Transverse colon (tissue), 4 donors: Measurements from ENCODE around the gene BRD8. TPM values are rescaled to one million over a fixed set of nuclear protein-coding genes. Genes with fewer than 3 reads are reported as not detected.

Experiments used
- DNase-seq: peaks from one replicate; pipeline ENCODE4 v3.0.0-alpha.2; 2019
- H3K27ac ChIP-seq, 4 donors: fragments of 200-600 bp; sonication (generic); 2 replicates each; pipeline ENCODE4 v1.5.1; 2016 to 2018; ENCODE audit warnings: inconsistent platforms in 4 of 4
- H3K27me3 ChIP-seq: fragments of 200-600 bp; sonication (generic); 2 replicates; pipeline ENCODE4 v1.5.1; 2017; ENCODE audit warnings: inconsistent platforms
- H3K36me3 ChIP-seq, 4 donors: fragments of 200-600 bp; sonication (generic); 2 replicates each; pipeline ENCODE4 v1.5.1; 2017 to 2019; ENCODE audit warnings: inconsistent platforms in 4 of 4
- H3K4me1 ChIP-seq, 4 donors: fragments of 200-600 bp; sonication (generic); 2 replicates each; pipeline ENCODE4 v1.5.1; 2017 to 2020; ENCODE audit warnings: inconsistent platforms in 4 of 4
- H3K4me3 ChIP-seq, 4 donors: fragments of 200-600 bp; sonication (generic); 1 replicate in 1 of 4; 2 replicates in 3 of 4; pipeline versions ENCODE4 v1.5.1 to v1.6.1; 2017 to 2019; ENCODE audit warnings: inconsistent platforms in 4 of 4
- H3K9me3 ChIP-seq, 2 donors: fragments of 200-600 bp; sonication (generic); 2 replicates each; pipeline ENCODE4 v1.5.1; 2017 to 2019; ENCODE audit warnings: inconsistent platforms in 2 of 2
- EP300 ChIP-seq: sonication (generic); formaldehyde crosslinking; IDR thresholded peaks from one replicate; pipeline ENCODE4 v1.6.1; 2017; ENCODE audit warnings: antibody characterized with exemption, low read depth
- POLR2A ChIP-seq: fragments of 450-650 bp; IDR thresholded peaks from one replicate; pipeline ENCODE4 v1.6.1; 2016; ENCODE audit warnings: antibody characterized with exemption, mild to moderate bottlenecking, moderate library complexity
- POLR2AphosphoS5 ChIP-seq, 3 donors: sonication (generic); formaldehyde crosslinking; IDR thresholded peaks; one replicate each; pipeline ENCODE4 v1.6.1; 2016; ENCODE audit warnings: antibody characterized with exemption in 3 of 3
- whole genome bisulfite sequencing, 2 donors: methylation state at CpG; one replicate each; pipeline ENCODE4 v1.1.5; 2018; ENCODE audit warnings: low coverage in 1 of 2; 5-methylcytosine and 5-hydroxymethylcytosine counted together
- in situ Hi-C, 4 donors: fragments of 200-750 bp; cut with MboI; loops; one replicate each; pipeline versions ENCODE4 v1.15.0 to v1.15.1; 2017; ENCODE audit warnings: low sequenced_read_pairs in 3 of 4, low pct_ligation_motif_present in 1 of 4, low pct_unique_long_range_greater_than_20kb in 1 of 4
- intact Hi-C: fragments of 100-400 bp; cut with DNase I; formaldehyde crosslinking; loops from one replicate; pipeline ENCODE4 v1.15.1; 2023; ENCODE audit warnings: low total_unique reads
- total RNA-seq, 4 donors: library from RNA; depleted of rRNA; stranded (reverse); fragments of >200 nt; gene quantifications; one replicate each; pipeline ENCODE4 v1.1.0, GENCODE V29; 2016
- TF ChIP-seq, protein P1 (sequence below), 5 experiments: fragments of 200-600 bp in 3 of 5; fragments of 450-650 bp in 2 of 5; sonication (generic) in 3 of 5; IDR thresholded peaks; 1 replicate in 2 of 5; 2 replicates in 3 of 5; pipeline ENCODE4 v1.5.1; 2016 to 2017; ENCODE audit warnings: antibody characterized with exemption in 5 of 5, inconsistent platforms in 3 of 5, mild to moderate bottlenecking in 2 of 5, moderate library complexity in 1 of 5

BRD8 gene
- total RNA-seq, 4 donors from 2014 or later = 31.0 to 168 (median 47.7) TPM

DNA sequence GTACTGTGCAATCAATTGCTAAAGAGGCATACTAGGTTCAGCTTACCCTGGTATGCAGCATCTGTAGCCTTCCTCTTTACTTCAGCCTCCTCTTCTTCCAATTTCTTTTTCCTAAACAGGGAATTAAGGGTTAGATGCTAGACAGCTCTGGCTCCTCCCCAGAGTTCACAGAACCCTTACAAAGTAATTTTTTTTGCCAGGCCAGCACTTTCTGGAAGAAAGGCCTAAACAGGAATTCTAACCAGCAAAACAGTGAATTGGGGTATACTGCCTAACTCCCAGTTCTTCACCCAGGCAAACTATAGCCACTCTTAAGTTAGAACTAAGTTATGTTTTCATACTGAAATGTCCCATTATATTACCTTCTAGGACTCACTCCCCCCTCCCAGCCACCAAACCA lies 8.1 kb downstream of the BRD8 start:
- H3K27me3 ChIP-seq = no peaks in the 10 kb centered on the region
- TF ChIP-seq POLR2AphosphoS5 (IDR thresholded peaks at IDR 0.05) = no peak
- TF ChIP-seq EP300 = no peak
- TF ChIP-seq, protein P1, sequence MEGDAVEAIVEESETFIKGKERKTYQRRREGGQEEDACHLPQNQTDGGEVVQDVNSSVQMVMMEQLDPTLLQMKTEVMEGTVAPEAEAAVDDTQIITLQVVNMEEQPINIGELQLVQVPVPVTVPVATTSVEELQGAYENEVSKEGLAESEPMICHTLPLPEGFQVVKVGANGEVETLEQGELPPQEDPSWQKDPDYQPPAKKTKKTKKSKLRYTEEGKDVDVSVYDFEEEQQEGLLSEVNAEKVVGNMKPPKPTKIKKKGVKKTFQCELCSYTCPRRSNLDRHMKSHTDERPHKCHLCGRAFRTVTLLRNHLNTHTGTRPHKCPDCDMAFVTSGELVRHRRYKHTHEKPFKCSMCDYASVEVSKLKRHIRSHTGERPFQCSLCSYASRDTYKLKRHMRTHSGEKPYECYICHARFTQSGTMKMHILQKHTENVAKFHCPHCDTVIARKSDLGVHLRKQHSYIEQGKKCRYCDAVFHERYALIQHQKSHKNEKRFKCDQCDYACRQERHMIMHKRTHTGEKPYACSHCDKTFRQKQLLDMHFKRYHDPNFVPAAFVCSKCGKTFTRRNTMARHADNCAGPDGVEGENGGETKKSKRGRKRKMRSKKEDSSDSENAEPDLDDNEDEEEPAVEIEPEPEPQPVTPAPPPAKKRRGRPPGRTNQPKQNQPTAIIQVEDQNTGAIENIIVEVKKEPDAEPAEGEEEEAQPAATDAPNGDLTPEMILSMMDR (IDR thresholded peaks at IDR 0.05) = no peak
- no peak for TF ChIP-seq POLR2A
- in situ Hi-C loops (no loop called here), intact Hi-C loops (no loop called here)
- no peak overlapping the region for H3K27ac ChIP-seq
- no peaks in the 10 kb centered on the region for H3K4me1 ChIP-seq
- H3K9me3 ChIP-seq = no peaks in the 10 kb centered on the region
- H3K36me3 ChIP-seq = peaks cover 0 to 98% (median 51%) of the 10 kb centered on the region in 4 donors
- H3K4me3 ChIP-seq = no peak overlapping the region
- DNase-seq = no peak

- H3K27me3 ChIP-seq = no peaks in the 10 kb centered on the region
- in situ Hi-C loops = no loop called here
- H3K36me3 ChIP-seq = peaks cover 0 to 98% (median 51%) of the 10 kb centered on the region in 4 donors
- no peak for DNase-seq
- TF ChIP-seq EP300 (no peak), POLR2A (no peak), POLR2AphosphoS5 (IDR thresholded peaks at IDR 0.05) (no peak)
- TF ChIP-seq, protein P1 (IDR thresholded peaks at IDR 0.05) = no peak
- 90 to 100% methylated on average over 2 to 5 of the region's 5 CpGs for WGBS, 2 donors
- H3K9me3 ChIP-seq = no peaks in the 10 kb centered on the region
- no peak overlapping the region for H3K4me3 ChIP-seq
- H3K27ac ChIP-seq = no peak overlapping the region
- no peaks in the 10 kb centered on the region for H3K4me1 ChIP-seq
- intact Hi-C loops = no loop called here
Observed at GRCh38 chr5:138169124-138169523, 9.3 kb downstream of the BRD8 start.

GRCh38 chr5:138163721-138164120 lies 14.7 kb downstream of the BRD8 start:
- no peaks in the 10 kb centered on the region for H3K9me3 ChIP-seq
- no peak overlapping the region for H3K4me3 ChIP-seq
- in situ Hi-C loops = no loop called here
- intact Hi-C loops = no loop called here
- no peaks in the 10 kb centered on the region for H3K27me3 ChIP-seq
- H3K36me3 ChIP-seq = peaks cover 0 to 100% (median 47%) of the 10 kb centered on the region in 4 donors
- DNase-seq = no peak
- H3K27ac ChIP-seq = no peak overlapping the region
- no peak for TF ChIP-seq EP300
- TF ChIP-seq POLR2A = no peak
- TF ChIP-seq, protein P1 (IDR thresholded peaks at IDR 0.05) = no peak
- no peak for TF ChIP-seq POLR2AphosphoS5 (IDR thresholded peaks at IDR 0.05)
- no peaks in the 10 kb centered on the region for H3K4me1 ChIP-seq

DNA sequence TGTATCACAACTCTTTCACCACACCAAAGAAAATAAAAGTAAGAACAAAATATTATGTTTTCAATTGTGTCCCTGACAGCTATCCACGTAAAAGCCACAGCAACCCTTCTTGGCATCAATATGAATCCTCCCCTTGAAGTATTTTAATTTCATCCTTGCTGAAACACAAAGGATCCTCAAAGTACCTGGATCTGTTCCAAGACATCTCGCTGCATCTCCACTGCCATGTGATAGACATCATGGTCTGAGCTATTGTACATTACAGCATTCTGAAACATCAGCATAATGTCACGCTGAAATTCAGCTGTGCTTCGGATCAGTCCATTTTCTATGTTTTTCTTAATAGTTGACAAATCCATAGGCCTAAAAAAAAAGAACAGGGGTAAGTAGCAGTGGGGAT lies 17.7 kb downstream of the BRD8 start:
- Histone ChIP-seq H3K27ac (no peak overlapping the region), H3K27me3 (no peaks in the 10 kb centered on the region), H3K4me1 (no peaks in the 10 kb centered on the region), H3K9me3 (no peaks in the 10 kb centered on the region), H3K36me3 (peaks cover 0 to 90% (median 43%) of the 10 kb centered on the region in 4 donors), H3K4me3 (no peak overlapping the region)
- TF ChIP-seq EP300 (no peak), POLR2AphosphoS5 (IDR thresholded peaks at IDR 0.05) (no peak), POLR2A (no peak)
- TF ChIP-seq, protein P1 (IDR thresholded peaks at IDR 0.05) = no peak
- WGBS, 2 donors = 93 to 100% methylated on average over 4 of the region's 4 CpGs
- no peak for DNase-seq
- in situ Hi-C loops = no loop called here
- intact Hi-C loops = no loop called here
